Thoracic aorta (tissue), 2 donors: ENCODE data around the gene NPR2. TPM values are rescaled to one million over a fixed set of nuclear protein-coding genes. Genes with fewer than 3 reads are reported as not detected.
A peak's percentile ranks its signal among the peaks of the same experiment; 100 is the strongest.

Experiments used
- ATAC-seq: fragments of 150-250 bp; one replicate; pipeline ENCODE4 v1.8.0; 2017; ENCODE audit warnings: low read depth; ENCODE audit not compliant: insufficient number of reproducible peaks, low FRiP score
- DNase-seq: peaks from one replicate; pipeline ENCODE4 v3.0.0-alpha.2; 2020; ENCODE audit warnings: low spot score
- H3K27ac ChIP-seq, 2 donors: fragments of 200-600 bp; sonication (generic); 1 replicate in 1 of 2; 2 replicates in 1 of 2; pipeline ENCODE4 v1.5.1; 2016; ENCODE audit warnings: mild to moderate bottlenecking in 2 of 2, moderate library complexity in 2 of 2
- H3K27me3 ChIP-seq: fragments of 200-600 bp; sonication (generic); replicated peaks from 2 replicates; pipeline ENCODE4 v1.6.0; 2016; ENCODE audit warnings: mild to moderate bottlenecking; ENCODE audit not compliant: insufficient read depth
- H3K36me3 ChIP-seq: fragments of 200-600 bp; sonication (generic); one replicate; pipeline ENCODE4 v1.5.1; 2016
- H3K4me1 ChIP-seq, 2 donors: fragments of 200-600 bp; sonication (generic); 1 replicate in 1 of 2; 2 replicates in 1 of 2; pipeline versions ENCODE4 v1.5.1 to v1.6.0; 2016; ENCODE audit warnings: low read depth in 2 of 2, mild to moderate bottlenecking in 1 of 2; ENCODE audit not compliant: control insufficient read depth in 1 of 2
- H3K4me3 ChIP-seq: fragments of 200-600 bp; sonication (generic); 2 replicates; pipeline ENCODE4 v1.5.1; 2016; ENCODE audit warnings: mild to moderate bottlenecking
- H3K9me3 ChIP-seq: fragments of 200-600 bp; sonication (generic); 2 replicates; pipeline ENCODE4 v1.5.1; 2016
- CTCF ChIP-seq: fragments of 200-600 bp; sonication (generic); IDR thresholded peaks from one replicate; pipeline ENCODE4 v1.5.1; 2019; ENCODE audit warnings: antibody characterized with exemption
- total RNA-seq, 2 donors: library from RNA; depleted of rRNA; stranded (reverse); fragments of >200 nt; gene quantifications; one replicate each; pipeline versions ENCODE4 v1.1.0 to v1.2.3, GENCODE V29; 2016

The NPR2 gene
- total RNA-seq, 2 donors from 2014 or later = 30.8 to 38.2 TPM

GRCh38 chr9:35792024-35792813, 828 bp downstream of the NPR2 start:
- Histone ChIP-seq H3K4me1 (peaks cover 19 to 46% of the 10 kb centered on the region in 2 donors), H3K27ac (peak overlapping the region; percentile 56 to 64), H3K4me3 (peak overlapping the region; percentile 77), H3K27me3 (no peaks in the 10 kb centered on the region), H3K36me3 (no peaks in the 10 kb centered on the region), H3K9me3 (no peaks in the 10 kb centered on the region)
- no peak for ATAC-seq
- DNase-seq = no peak
- no peak for TF ChIP-seq CTCF

- peak overlapping the region in 1 of 2 donors; percentile 71 for H3K27ac ChIP-seq
- H3K4me3 ChIP-seq = peak overlapping the region; percentile 77
- no peaks in the 10 kb centered on the region for H3K9me3 ChIP-seq
- DNase-seq = no peak
- peaks cover 23 to 52% of the 10 kb centered on the region in 2 donors for H3K4me1 ChIP-seq
- H3K27me3 ChIP-seq = no peaks in the 10 kb centered on the region
- no peaks in the 10 kb centered on the region for H3K36me3 ChIP-seq
- ATAC-seq = no peak
- no peak for TF ChIP-seq CTCF
These were observed 1.4 kb downstream of the NPR2 start for GRCh38 chr9:35792826-35793225.

GRCh38 chr9:35793461-35793860, 2.1 kb downstream of the NPR2 start:
- H3K27me3 ChIP-seq = no peaks in the 10 kb centered on the region
- peak overlapping the region; percentile 77 for H3K4me3 ChIP-seq
- DNase-seq (no peak), ATAC-seq (no peak)
- no peaks in the 10 kb centered on the region for H3K9me3 ChIP-seq
- no peak for TF ChIP-seq CTCF
- peak overlapping the region; percentile 25 to 71 for H3K27ac ChIP-seq
- H3K4me1 ChIP-seq = peaks cover 23 to 54% of the 10 kb centered on the region in 2 donors
- H3K36me3 ChIP-seq = no peaks in the 10 kb centered on the region

- ATAC-seq (no peak), DNase-seq (no peak)
- no peak overlapping the region for H3K4me3 ChIP-seq
- no peaks in the 10 kb centered on the region for H3K27me3 ChIP-seq
- H3K27ac ChIP-seq = no peak overlapping the region
- peaks cover 21 to 51% of the 10 kb centered on the region in 2 donors for H3K4me1 ChIP-seq
- H3K9me3 ChIP-seq = no peaks in the 10 kb centered on the region
- peaks cover 2% of the 10 kb centered on the region for H3K36me3 ChIP-seq
- no peak for TF ChIP-seq CTCF
These were observed 4.3 kb downstream of the NPR2 start for GRCh38 chr9:35795695-35796094.

GRCh38 chr9:35797311-35798109, 6.1 kb downstream of the NPR2 start:
- H3K9me3 ChIP-seq = no peaks in the 10 kb centered on the region
- H3K27ac ChIP-seq = peak overlapping the region in 1 of 2 donors; percentile 5
- ATAC-seq (no peak), DNase-seq (no peak)
- H3K4me3 ChIP-seq = no peak overlapping the region
- no peaks in the 10 kb centered on the region for H3K27me3 ChIP-seq
- H3K36me3 ChIP-seq = peaks cover 7% of the 10 kb centered on the region
- TF ChIP-seq CTCF = no peak
- H3K4me1 ChIP-seq = peaks cover 17 to 41% of the 10 kb centered on the region in 2 donors
